Ishikawa (cell line): ENCODE data around the gene TEX11.

Source experiments
- CREB1 ChIP-seq: IDR thresholded peaks from 2 replicates; pipeline ENCODE4 v1.6.1; 2012; ENCODE audit warnings: low read depth
- EGR1 ChIP-seq: IDR thresholded peaks from 2 replicates; pipeline ENCODE4 v1.6.1; 2012
- EP300 ChIP-seq: IDR thresholded peaks from 2 replicates; pipeline ENCODE4 v1.6.1; 2012; ENCODE audit warnings: borderline replicate concordance
- FOXM1 ChIP-seq: IDR thresholded peaks from 2 replicates; pipeline ENCODE4 v1.6.1; 2012; ENCODE audit warnings: low read depth, borderline replicate concordance
- TAF1 ChIP-seq: IDR thresholded peaks from 2 replicates; pipeline ENCODE4 v1.6.1; 2012; ENCODE audit warnings: low read depth, mild to moderate bottlenecking
- TCF12 ChIP-seq: IDR thresholded peaks from 2 replicates; pipeline ENCODE4 v1.6.1; 2012; ENCODE audit warnings: low read depth
- YY1 ChIP-seq: IDR thresholded peaks from 2 replicates; pipeline ENCODE4 v1.6.1; 2012; ENCODE audit warnings: low read depth
- ZBTB7A ChIP-seq: IDR thresholded peaks from 2 replicates; pipeline ENCODE4 v1.6.1; 2012; ENCODE audit warnings: low read depth
- TF ChIP-seq, protein P1 (sequence below): IDR thresholded peaks from 2 replicates; pipeline ENCODE4 v1.6.1; 2012
- TF ChIP-seq, protein P2 (sequence below): IDR thresholded peaks from 2 replicates; pipeline ENCODE4 v1.6.1; 2012

DNA sequence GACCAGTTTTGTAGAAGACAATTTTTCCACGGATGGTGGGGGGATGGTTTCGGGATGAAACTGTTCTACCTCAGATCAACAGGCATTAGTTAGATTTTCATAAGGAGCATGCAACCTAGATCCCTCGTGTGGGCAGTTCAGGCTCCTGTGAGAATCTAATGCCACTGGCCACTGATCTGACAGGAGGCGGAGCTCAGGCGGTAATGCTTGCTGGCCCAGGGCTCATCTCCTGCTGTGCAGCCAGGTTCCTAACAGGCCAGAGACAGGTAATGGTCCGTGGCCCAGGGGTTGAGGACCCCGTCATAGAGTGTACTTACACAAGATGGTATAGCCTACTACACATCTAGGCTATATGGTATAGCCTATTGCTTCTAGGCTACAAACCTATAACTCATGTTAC is 7.0 kb downstream of the TEX11 start:
- TF ChIP-seq ZBTB7A (no peak), CREB1 (no peak), FOXM1 (no peak), EGR1 (no peak), TAF1 (no peak), YY1 (no peak), EP300 (no peak), TCF12 (no peak)
- TF ChIP-seq, protein P1, sequence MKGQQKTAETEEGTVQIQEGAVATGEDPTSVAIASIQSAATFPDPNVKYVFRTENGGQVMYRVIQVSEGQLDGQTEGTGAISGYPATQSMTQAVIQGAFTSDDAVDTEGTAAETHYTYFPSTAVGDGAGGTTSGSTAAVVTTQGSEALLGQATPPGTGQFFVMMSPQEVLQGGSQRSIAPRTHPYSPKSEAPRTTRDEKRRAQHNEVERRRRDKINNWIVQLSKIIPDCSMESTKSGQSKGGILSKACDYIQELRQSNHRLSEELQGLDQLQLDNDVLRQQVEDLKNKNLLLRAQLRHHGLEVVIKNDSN, result no peak
- TF ChIP-seq, protein P2, sequence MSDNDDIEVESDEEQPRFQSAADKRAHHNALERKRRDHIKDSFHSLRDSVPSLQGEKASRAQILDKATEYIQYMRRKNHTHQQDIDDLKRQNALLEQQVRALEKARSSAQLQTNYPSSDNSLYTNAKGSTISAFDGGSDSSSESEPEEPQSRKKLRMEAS, result no peak
